HEK293 (cell line): Measurements from ENCODE around the gene CHST5.
"Not testable (repeated sequence)": the region's sequence is repeated elsewhere in the genome, so short reads cannot be mapped to it uniquely, and the experiment has no call there.

Experiments
- CTCF ChIA-PET: fragments of 350-600 bp; formaldehyde crosslinking; extraction: SDS; loops from one replicate; lab custom pipeline; 2021; ENCODE audit warnings: antibody characterized with exemption; lab: Yijun Ruan, JAX
- POLR2A ChIA-PET: fragments of 300-600 bp; formaldehyde crosslinking; extraction: SDS; loops from one replicate; lab custom pipeline; 2020; ENCODE audit warnings: antibody characterized with exemption, inconsistent platforms; lab: Yijun Ruan, JAX
- H3K27ac ChIP-seq: fragments of 200-500 bp; sonication (Bioruptor generic); 2 replicates; pipeline ENCODE4 v1.5.1; 2014; ENCODE audit warnings: low read depth, low read length, control low read depth, inconsistent platforms; ENCODE audit errors: extremely low read depth
- H3K36me3 ChIP-seq, 2 experiments: fragments of 200-500 bp in 1 of 2; sonication (Bioruptor generic) in 1 of 2; 1 replicate in 1 of 2; 2 replicates in 1 of 2; pipeline ENCODE4 v1.5.1; 2014 to 2017; ENCODE audit warnings: inconsistent platforms in 2 of 2, low read length in 2 of 2; ENCODE audit not compliant: control insufficient read depth in 2 of 2, insufficient read depth in 1 of 2
- H3K4me1 ChIP-seq: fragments of 200-500 bp; sonication (Bioruptor generic); 2 replicates; pipeline ENCODE4 v1.5.1; 2014; ENCODE audit warnings: mild to moderate bottlenecking, low read length, inconsistent platforms; ENCODE audit not compliant: control insufficient read depth, insufficient read depth
- H3K4me3 ChIP-seq: 2 replicates; pipeline ENCODE4 v1.5.1; 2011; ENCODE audit warnings: low read depth, mild to moderate bottlenecking, control low read depth, low read length, moderate library complexity
- H3K9me3 ChIP-seq: fragments of 200-500 bp; sonication (Bioruptor generic); 2 replicates; pipeline ENCODE4 v1.5.1; 2014; ENCODE audit warnings: low read depth, low read length, inconsistent platforms; ENCODE audit not compliant: control insufficient read depth, insufficient read depth
- KLF10 ChIP-seq: fragments of 450-650 bp; IDR thresholded peaks from 2 replicates; pipeline ENCODE4 v1.5.1; 2018; ENCODE audit warnings: missing biosample characterization, mild to moderate bottlenecking, missing genetic modification characterization
- OVOL3 ChIP-seq: fragments of 450-650 bp; formaldehyde crosslinking; IDR thresholded peaks from 2 replicates; pipeline ENCODE4 v1.5.1; 2016; ENCODE audit warnings: missing biosample characterization, missing genetic modification characterization
- REST ChIP-seq: fragments of 450-650 bp; formaldehyde crosslinking; IDR thresholded peaks from 2 replicates; pipeline ENCODE4 v1.5.1; 2016; ENCODE audit warnings: missing biosample characterization, missing genetic modification characterization
- WT1 ChIP-seq: fragments of 450-650 bp; formaldehyde crosslinking; IDR thresholded peaks from 2 replicates; pipeline ENCODE4 v1.5.1; 2016; ENCODE audit warnings: missing biosample characterization, missing genetic modification characterization
- ZBTB10 ChIP-seq: fragments of 450-650 bp; formaldehyde crosslinking; IDR thresholded peaks from 2 replicates; pipeline ENCODE4 v1.5.1; 2016; ENCODE audit warnings: missing biosample characterization, missing genetic modification characterization
- ZEB2 ChIP-seq: fragments of 450-650 bp; formaldehyde crosslinking; IDR thresholded peaks from 2 replicates; pipeline ENCODE4 v1.5.1; 2016; ENCODE audit warnings: missing biosample characterization, missing genetic modification characterization
- ZFP69B ChIP-seq: fragments of 450-650 bp; formaldehyde crosslinking; IDR thresholded peaks from 2 replicates; pipeline ENCODE4 v1.5.1; 2016; ENCODE audit warnings: missing biosample characterization, missing genetic modification characterization
- ZNF169 ChIP-seq: fragments of 450-650 bp; formaldehyde crosslinking; IDR thresholded peaks from 2 replicates; pipeline ENCODE4 v1.5.1; 2016; ENCODE audit warnings: missing biosample characterization, missing genetic modification characterization
- ZNF23 ChIP-seq: fragments of 450-650 bp; formaldehyde crosslinking; IDR thresholded peaks from 2 replicates; pipeline ENCODE4 v1.5.1; 2016; ENCODE audit warnings: missing biosample characterization, missing genetic modification characterization, borderline replicate concordance
- ZNF280D ChIP-seq: fragments of 450-650 bp; formaldehyde crosslinking; IDR thresholded peaks from 2 replicates; pipeline ENCODE4 v1.5.1; 2016; ENCODE audit warnings: missing biosample characterization, missing genetic modification characterization
- ZNF501 ChIP-seq: fragments of 450-650 bp; formaldehyde crosslinking; IDR thresholded peaks from 2 replicates; pipeline ENCODE4 v1.5.1; 2016; ENCODE audit warnings: missing biosample characterization, missing genetic modification characterization
- ZNF664 ChIP-seq: fragments of 450-650 bp; formaldehyde crosslinking; IDR thresholded peaks from 2 replicates; pipeline ENCODE4 v1.5.1; 2016; ENCODE audit warnings: missing biosample characterization, missing genetic modification characterization
- TF ChIP-seq, protein P1 (sequence below): fragments of 450-650 bp; formaldehyde crosslinking; IDR thresholded peaks from 2 replicates; pipeline ENCODE4 v1.5.1; 2016; ENCODE audit warnings: missing biosample characterization, missing genetic modification characterization

Gene CHST5

GRCh38 chr16:75546293-75546692, 10.4 kb upstream of the CHST5 start (continued):
- TF ChIP-seq ZBTB10 (tag by site-specific recombination) (no peak), ZNF501 (tag by site-specific recombination) (no peak), REST (tag by site-specific recombination) (no peak), KLF10 (tag by site-specific recombination) (no peak)

DNA sequence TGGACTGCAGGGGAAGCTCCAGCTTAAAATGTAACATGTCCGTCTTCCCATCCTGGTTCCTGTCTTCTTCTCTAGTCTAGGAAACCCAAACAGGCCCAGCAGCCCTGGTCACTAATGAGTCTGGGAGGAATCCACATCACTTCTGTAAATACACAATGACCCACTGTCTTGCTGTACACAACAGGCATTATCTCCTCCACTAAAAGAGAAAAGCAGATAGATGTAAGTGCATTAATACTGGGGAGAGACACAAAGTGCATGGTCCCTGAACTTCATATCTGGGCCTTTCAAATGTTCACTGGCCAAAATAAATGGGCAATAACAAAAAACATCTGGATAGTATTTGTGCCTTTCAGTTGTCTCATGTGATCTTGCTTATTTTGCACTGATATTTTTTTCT, 10.0 kb upstream of the CHST5 start:
- POLR2A ChIA-PET, result not testable (repeated sequence)

DNA sequence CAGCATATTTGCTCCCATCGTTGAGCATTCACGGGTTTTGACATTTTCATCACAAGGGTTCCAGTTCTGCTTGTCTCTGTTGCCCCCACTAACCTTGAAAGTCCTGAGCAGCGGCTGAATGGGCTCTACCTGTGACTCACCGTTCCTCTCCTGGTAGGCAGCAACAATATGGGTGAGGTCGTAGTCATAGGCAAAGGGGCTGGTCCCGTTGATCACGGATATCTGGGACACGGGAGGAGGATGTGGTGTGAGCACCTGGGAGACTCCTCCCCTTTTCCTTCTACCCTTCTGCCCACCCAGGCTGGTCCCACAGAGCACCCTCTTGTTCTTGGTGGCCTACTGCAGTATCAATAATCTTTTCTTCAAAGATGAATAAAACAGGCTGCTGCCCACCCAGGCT, 6.6 kb upstream of the CHST5 start:
- CTCF ChIA-PET, result interaction anchor here (0.6 kb wide), 1 partner anchor 25 kb away, joined by 3 read pairs; no protein-coding TSS in a partner anchor
- not testable (repeated sequence) for H3K9me3 ChIP-seq, H3K27ac ChIP-seq

More for the DNA sequence above, 10.0 kb upstream of the CHST5 start:
- not testable (repeated sequence) for H3K36me3 ChIP-seq, H3K27ac ChIP-seq, H3K9me3 ChIP-seq, H3K4me1 ChIP-seq, H3K4me3 ChIP-seq
- CTCF ChIA-PET, result interaction anchor here (0.6 to 1.4 kb wide), 2 partner anchors 16 to 20 kb away, joined by 3 to 6 read pairs; partner anchors contain the start of gene GABARAPL2

DNA sequence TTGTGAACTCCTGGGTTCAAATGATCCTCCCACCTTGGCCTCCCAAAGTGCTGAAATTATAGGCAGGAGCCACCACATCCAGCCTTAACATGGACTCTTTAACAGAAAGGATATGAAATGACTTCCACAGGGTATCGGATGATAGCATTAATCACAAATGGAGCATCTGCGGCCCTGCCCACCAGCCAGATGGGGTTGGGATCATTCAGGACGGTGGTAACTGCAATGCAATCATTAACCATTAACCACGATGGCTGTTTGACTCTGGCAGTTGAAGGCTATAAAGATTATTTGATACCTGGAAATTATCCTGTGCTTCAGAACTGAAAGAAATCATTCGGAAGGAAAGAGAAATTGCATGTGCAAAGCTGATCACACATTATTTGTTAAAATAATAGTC, 5.3 kb upstream of the CHST5 start:
- H3K9me3 ChIP-seq, result no peaks in the 10 kb centered on the region
- H3K4me3 ChIP-seq, result no peak overlapping the region
- no peaks in the 10 kb centered on the region for H3K4me1 ChIP-seq
- TF ChIP-seq WT1 (tag by site-specific recombination) (no peak), OVOL3 (tag by site-specific recombination) (no peak), ZNF280D (tag by site-specific recombination) (no peak), ZNF664 (no peak), ZFP69B (tag by site-specific recombination) (no peak), ZEB2 (tag by site-specific recombination) (no peak), ZNF169 (tag by site-specific recombination) (no peak), ZNF23 (tag by site-specific recombination) (no peak)
- TF ChIP-seq, protein P1, sequence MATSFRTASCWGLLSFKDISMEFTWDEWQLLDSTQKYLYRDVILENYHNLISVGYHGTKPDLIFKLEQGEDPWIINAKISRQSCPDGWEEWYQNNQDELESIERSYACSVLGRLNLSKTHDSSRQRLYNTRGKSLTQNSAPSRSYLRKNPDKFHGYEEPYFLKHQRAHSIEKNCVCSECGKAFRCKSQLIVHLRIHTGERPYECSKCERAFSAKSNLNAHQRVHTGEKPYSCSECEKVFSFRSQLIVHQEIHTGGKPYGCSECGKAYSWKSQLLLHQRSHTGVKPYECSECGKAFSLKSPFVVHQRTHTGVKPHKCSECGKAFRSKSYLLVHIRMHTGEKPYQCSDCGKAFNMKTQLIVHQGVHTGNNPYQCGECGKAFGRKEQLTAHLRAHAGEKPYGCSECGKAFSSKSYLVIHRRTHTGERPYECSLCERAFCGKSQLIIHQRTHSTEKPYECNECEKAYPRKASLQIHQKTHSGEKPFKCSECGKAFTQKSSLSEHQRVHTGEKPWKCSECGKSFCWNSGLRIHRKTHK (tag by site-specific recombination), result no peak
- TF ChIP-seq, all 188 proteins: peak for 0
- ChIA-PET CTCF (interaction anchor here (0.7 to 1.5 kb wide), 2 partner anchors 12 to 76 kb away, joined by 5 to 7 read pairs; no protein-coding TSS in a partner anchor), POLR2A (no interaction called here)
- Histone ChIP-seq H3K27ac (no peak overlapping the region), H3K36me3 (peaks cover 0 to 4% of the 10 kb centered on the region in 2 experiments; a peak in 2 of 3 replicates)

More for the DNA sequence above, 6.6 kb upstream of the CHST5 start:
- H3K4me1 ChIP-seq, POLR2A ChIA-PET, H3K4me3 ChIP-seq, H3K36me3 ChIP-seq: not testable (repeated sequence)

GRCh38 chr16:75538882-75539565, 3.1 kb upstream of the CHST5 start:
- H3K4me3 ChIP-seq, H3K27ac ChIP-seq, POLR2A ChIA-PET, H3K4me1 ChIP-seq, H3K36me3 ChIP-seq, H3K9me3 ChIP-seq: not testable (repeated sequence)
- CTCF ChIA-PET, result interaction anchor here (1.0 kb wide), 1 partner anchor 66 kb away, joined by 4 read pairs; no protein-coding TSS in a partner anchor
